ENCODE measurements around the gene CALML6.
"Not testable (repeated sequence)": the region's sequence is repeated elsewhere in the genome, so short reads cannot be mapped to it uniquely, and the experiment has no call there.

Gene CALML6, protein sequence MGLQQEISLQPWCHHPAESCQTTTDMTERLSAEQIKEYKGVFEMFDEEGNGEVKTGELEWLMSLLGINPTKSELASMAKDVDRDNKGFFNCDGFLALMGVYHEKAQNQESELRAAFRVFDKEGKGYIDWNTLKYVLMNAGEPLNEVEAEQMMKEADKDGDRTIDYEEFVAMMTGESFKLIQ

DNA sequence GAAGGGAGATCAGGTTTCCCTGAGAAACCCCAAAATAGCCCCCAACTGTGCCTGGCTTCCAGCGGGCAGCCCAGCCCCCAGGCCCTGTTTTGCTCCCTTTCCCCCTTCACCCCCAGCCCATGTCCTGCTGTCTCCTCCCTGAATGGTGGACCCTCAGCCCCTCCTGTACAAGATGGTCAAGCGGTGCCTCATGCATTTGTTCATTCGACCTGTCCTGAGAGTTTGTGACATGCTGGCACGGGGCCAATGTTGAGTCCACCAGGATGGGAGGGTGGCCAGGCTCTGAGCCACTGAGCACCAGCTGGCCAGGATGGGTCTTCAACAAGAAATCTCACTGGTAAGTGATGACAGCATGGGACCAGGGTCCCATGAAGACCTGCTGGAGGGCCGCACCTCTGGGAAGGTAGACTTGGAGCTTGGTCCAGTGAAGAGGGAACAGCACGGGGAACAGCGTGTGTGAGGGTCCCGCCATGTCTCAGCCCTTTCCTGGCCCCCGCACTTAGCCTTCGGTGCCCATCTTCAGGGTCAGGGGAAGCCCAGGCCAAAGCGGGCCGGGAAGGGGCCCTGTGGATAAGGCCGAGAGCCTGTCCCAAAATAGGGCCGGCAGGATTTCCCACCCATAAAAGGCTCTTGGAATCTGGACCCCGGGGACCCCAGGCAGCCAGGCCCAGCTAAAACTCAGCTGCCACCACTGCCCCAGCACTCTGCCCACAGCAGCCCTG lies at the start of gene CALML6:
TSS of gene CALML6 (plus strand) at position 290 of the 722 bp plus-strand sequence. CDS start at position 311, 21 bp downstream.
- no peak for DNase-seq

DNA sequence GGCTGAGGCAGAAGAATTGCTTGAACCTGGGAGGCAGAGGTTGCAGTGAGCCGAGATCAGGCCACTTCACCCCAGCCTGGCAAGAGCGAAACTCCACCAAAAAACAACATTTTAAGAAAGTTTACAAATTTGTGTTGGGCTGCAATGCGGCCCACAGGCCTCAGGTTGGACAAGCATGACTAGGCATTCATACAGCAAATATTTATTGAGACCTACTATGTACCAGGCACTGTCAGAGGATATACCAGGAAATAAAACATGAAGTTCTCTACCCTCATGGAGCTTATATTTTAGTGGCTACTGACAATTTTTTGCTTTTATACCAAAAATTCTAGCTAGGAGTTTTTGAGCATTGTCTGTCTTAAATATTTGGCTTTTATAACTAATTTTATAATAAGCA lies 47.9 kb upstream of the CALML6 start:
- DNase-seq = no peak

DNA sequence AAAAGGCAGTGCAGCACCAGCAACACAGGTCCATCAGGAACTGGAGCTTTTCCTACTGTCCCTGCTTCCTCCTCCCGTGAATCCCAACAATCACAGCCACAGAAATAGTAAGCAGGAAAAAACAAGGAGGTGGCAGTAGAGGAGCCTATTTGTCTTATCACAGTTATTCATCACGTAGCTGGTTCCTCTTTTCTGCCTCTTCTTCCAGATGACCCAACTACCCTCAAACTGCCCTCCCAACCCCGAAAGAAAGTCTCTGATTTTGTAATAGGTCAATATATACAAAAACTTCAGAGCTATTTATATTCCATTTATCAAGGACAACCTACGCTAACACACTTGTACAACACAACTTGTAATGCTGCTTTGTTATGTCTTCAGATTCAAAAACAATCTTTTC lies 45.6 kb upstream of the CALML6 start:
- no peak for DNase-seq

DNA sequence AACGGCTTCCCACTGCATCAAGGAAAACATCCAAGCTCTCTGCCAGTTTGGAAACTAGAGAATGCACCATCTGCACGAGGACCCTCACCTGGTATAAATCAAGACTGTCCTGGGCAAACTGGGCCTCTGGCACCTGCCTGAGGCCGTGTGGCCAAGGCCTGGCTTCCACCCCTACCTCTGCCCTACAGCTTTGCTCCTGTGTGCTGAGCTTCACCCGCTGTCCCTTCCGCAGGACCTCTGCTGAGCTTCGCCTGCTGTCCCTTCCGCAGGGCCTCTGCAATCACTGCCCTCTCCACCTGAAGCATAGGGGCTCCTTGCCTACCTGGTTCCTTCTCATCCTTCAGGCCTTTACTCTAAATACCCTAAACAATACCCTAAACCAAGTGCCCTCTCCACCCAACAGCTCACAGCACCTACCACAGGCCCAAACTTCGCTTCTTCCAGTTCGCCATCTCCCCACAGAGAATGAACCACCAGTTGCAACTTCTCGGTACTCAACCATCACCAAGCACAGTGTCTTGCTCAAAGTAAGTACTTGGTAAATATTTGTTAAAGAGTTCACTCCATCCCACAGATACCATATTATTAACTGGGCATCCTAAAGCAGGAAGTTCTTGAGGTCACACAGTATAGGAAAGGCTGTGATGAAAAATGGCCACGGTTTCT lies 42.6 kb upstream of the CALML6 start:
- no peak for DNase-seq

DNA sequence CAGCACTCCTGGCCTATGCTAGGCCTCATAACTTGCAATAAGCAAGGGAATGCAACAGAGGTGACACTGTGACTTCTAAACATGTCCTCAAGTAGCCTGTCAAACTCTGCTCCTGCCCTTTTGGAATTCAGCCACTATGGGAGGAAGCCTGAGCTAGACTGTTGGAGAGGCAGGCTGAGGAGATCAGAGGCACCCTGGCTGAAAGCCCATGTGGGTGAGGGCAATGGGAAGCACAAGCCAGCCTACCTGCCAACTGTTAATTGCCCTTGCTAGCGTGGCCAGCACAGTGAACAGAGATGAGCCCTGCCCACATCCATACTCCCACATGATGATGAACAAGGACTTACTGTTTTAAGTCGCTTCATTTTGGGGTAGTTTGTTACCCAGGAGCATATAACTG lies 41.9 kb upstream of the CALML6 start:
- no peak for DNase-seq

DNA sequence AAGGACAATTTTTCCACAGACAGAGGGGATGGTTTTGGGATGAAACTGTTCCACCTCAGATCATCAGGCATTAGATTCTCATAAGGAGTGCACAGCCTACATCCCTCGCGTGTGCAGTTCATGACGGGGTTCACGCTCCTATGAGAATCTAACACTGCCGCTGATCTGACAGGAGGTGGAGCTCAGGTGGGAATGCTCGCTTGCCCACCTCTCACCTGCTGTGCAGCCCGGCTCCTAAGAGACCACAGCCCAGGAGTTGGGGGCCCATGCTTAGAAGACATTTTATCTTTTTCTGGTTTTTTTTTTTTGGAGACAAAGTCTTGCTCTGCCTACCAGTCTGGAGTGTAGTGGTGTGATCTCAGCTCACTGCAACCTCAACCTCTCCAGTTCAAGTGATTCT lies 40.2 kb upstream of the CALML6 start:
- DNase-seq = no peak

DNA sequence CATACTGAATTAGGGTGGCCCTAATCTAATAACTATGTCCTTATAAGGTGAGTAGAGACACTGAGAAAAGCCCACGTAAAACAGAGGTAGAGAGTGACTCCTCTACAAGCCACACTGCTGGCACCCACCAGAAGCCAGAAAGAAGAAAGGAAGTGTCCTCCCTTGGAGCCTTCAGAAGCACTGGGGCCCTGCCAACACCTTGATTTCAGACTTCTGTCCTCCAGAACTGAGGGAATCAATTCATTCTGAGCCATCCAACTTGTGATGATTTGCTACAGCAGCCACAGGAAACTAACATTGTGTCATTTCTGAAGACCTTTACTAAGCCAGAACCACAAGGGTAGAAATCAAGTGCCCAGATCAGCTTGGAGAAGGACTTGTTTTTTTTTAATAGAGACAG lies 39.1 kb upstream of the CALML6 start:
- DNase-seq = peak; percentile 61 to 64

DNA sequence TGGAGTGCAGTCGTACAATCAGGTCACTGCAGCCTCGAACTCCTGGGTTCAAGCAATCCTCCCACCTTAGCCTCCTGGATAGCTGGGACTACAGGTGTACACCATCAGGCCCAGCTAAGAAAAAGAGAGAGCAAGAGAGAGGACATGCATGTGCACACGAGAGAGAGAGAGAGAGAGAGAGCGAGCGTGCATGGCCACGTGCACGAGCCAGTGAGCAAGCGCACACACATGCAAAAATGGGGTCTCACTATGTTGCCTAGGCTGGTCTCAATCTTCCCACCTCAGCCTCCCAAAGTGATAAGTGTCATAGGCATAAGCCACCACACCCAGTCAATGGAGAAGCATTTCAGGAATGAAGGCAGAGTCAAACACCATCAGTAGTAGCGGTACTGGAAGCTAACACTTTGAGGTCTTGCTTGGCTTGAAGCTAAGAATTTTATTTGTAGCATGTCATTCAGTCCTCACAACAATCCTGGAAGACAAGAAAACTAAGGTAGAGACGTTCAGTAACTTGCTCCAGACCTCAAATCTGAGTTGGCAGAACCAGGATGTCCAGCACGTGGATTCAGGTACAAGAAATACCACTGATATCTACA lies 38.6 kb upstream of the CALML6 start:
- DNase-seq = peak in 1 of 2 experiments; percentile 35

DNA sequence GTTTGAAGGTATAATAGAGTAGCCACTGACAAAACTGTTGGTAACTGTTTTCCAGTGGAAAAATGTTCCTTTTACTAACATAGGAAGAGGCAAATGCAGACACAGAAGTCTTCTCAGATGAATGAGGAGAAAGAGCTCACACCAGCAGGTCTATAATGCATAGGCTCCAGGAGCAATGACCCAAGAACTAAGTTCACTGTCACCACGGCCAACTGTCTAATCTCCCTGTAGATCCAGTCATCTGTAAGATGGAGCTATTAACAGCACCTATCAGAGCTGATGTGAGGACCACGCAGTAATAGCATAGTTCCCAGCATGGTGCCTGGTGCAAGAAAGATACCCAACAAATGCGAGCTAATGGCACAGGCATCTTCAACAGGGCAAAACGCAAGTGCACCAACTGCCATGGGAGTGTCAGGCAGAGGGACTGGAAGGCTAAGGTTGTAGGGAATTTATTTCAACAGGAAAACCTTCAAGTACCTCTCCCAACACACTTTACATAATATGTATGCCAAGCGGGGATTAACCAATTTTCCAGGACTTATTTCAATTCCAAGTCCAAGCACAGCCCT lies 37.1 kb upstream of the CALML6 start:
- no peak for DNase-seq

DNA sequence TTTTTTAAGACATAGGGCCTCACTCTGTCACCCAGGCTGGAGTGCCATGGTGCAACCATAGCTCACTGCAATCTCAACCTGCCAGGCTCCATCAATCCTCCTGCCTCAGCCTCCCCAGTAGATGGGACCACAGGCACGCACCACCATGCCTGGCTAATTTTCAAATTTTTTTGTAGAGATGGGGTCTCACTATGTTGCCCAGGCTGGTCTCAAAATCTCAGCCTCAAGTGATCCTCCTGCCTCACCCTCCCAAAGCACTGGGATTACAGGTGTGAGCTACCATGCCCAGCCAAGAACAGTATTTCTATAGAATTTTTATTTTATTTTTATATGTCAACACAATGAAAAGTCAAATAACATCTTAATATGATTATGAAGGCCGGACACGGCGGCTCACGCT lies 35.1 kb upstream of the CALML6 start:
- no peak for DNase-seq

DNA sequence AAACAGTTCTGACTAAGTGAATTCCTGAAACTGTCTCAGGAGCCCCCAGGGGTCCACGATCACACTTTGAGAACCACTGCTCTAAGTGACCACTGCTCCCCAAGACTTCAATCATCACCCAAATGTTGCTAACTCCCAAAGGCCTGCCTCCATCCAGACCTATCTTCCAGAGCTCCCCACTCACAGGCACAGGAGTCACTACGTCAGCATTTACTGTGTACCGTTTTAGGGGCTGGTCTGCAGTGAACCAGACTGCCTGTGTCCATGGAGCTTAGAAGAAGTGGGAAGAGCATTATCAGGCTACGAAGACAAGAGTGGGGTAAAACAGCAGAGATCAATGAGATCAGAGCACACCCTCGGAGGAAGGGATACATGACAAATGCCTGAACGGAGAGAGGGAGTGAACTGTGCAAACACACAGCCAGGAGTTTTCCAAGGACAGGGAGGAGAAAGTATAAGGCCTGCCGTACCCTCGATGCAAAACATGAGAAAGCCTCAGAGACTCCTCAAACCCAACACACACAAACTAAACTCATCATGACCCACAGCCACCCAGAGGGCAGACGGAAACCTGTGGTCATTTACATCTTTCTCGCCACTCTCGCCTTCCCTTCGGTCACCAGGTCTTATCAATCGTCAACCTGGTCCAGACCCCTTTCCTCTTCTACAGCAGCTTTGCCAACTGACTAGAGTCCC lies 34.3 kb upstream of the CALML6 start:
- no peak for DNase-seq

DNA sequence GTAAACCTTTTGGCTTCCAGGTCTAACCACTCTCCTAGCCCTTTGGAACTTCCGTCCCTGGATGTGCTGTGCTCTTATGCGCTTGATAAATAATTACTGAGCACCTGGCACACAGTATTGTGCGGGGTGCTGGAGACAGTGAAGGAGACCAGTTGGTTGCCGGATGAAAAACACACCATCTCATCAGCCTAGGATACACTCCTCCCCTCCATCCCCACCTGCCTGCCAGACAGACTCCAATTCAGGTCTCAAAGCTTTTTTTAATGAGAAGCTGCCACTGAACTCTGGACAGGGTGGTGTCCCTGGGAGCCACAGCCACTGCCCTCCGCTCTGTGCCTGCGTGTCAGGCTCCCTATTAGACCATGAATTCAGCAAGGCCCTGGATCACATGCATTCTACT lies 33.3 kb upstream of the CALML6 start:
- no peak for DNase-seq

DNA sequence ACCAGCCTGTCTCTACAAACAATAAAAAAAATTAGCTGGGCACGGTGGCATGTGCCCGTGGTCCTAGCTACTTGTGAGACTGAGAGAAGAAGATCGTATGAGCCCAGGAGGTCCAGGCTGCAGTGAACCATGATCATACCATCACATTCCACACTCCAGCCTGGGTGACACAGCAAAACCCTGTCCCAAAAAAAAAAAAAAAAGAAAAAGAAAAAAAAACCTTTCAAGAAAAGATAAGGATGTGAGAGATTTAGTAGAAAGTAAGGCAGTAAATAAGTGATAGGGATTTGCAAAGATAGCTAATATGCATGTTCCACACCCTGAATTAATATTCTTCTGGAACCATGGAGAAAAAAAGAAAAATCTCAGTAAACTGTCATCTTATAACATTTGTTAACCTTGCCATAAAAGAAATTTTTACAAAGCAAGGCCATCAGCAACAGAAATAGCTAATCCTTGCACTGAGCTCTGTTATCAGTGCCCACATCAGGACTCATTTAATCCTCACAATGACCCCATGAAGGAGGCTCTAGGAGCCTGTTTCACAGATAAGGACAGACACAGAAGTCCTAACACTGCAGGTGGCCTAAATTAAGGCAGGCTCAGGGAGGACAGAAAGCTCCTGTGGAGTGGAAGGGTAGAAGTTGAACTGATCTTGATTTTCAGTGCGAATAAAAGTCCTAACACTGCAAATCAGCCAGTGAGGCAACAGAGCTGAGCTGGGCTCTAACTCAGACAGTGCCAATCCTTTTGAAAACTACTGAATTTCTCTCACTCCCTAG lies 31.8 kb upstream of the CALML6 start:
- no peak for DNase-seq

DNA sequence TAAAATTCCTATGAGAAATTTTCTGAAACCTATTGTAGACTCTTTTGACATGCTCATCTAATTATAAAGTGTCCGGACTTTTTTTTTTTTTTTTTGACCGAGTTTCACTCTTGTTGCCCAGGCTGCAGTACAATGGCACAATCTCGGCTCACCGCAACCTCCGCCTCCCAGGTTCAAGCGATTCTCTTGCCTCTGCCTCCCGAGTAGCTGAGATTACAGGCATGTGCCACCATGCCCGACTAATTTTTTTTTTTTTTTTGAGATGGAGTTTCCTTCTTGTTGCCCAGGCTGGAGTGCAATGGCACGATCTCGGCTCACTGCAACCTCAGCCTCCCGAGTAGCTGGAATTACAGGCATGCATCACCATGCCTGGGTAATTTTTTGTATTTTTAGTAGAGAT lies 31.2 kb upstream of the CALML6 start:
- not testable (repeated sequence) for DNase-seq

DNA sequence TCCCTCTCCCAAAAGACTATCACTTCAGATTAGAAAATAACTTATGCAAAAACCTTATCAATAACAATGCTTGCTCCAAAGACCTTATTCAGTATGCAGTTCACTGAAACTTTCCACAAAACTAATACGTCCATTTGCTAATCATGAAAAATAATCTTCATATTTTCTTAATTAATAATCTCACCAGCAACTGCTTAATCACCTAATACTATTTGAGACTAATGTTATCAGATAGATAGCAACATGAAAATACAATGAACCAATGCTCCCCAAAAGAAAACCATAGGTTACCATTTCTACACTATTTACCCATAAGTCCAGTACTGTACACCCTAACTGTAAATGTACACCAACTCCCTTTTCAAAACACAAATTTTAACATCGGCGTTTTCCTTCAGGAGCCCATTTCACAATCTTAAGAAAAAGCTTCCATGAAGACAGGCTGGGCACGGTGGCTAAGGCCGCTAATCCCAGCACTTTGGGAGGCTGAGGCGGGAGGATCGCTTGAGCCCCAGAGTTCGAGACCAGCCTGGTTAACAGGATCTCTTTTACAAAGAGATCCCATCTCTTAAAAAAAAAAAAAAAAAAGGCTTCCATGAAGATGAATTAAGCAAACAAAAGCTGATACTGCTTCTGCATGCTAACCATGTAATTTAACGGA lies 25.8 kb upstream of the CALML6 start:
- no peak for DNase-seq

DNA sequence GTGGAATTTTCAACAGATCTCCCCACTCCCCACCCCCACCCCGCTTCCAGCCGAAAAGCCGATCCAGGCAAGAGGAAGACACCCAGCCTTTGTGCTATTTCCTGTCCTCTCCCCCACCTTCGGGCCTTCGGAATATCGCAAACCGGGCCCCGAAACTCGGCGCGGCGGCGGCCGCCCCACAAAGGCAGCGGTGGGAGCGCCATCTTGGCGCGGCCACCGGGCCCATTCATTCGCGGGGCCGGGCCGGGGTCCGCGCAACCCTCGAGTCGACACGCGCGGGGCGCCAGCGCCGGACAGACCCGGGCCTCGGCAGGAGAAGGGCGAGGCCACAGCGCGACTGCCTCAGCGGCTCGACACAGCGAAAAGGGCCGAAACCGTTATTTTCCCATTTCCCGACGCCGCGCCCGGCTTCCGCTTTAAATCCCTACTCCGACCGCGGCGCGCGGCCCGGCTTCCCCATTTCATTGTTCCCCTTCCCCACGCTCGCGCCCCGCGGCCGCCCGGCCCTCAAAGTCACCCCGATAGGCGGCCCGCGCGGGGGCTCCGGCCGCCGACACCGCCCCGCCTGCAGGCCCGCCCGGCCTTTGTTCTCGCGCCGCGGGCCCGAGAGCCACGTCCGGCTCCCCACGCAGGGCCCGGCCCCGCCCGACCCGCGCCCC lies 25.1 kb upstream of the CALML6 start:
- DNase-seq = peak; percentile 60 to 67

DNA sequence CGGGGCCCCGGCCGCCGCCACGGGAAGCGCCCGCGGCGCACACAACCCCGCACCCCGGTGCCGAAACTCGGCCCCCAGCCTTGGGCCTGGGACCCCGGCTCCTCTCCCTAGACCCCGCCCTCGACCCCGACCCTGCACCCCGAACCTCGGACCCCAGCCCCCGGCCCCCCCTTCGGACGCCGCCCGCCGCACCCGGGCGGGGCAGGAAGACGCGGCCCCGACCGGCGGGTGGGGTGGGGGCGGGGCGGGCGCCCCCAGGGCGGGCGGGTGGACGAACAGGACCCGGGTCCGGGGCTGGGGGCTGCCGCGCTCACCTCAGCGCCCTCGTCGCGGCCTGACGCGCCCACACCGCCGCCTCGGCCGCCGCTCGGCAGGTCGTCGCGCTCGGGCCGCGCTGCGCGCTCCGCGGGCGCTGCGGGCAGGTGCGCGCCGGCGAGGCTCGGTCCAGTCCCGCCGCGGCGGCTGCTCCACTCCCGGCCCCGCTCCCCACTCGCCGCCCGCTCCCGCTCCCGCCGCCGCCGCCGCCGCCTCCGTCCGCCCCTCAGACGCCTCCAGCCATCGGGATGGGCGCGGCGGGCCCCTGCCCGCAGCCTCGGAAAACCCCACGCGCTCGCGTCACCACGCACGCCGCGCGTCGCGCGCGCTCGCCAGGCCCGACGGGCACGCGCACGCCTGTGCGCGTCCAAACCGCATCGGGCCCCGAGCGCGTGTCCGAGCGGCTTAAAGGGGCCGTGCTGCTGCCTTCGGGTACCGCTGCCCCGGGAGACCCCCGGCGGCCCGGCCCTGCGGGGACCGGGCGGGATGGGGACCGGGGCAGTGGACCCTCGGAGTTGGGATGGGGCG lies 24.3 kb upstream of the CALML6 start, which contains the start of gene GNB1:
TSS of gene GNB1 (minus strand) at position 582 of the 843 bp plus-strand sequence. CDS start 65,634 bp downstream, outside the sequence.
- DNase-seq = peak; percentile 92 to 95

DNA sequence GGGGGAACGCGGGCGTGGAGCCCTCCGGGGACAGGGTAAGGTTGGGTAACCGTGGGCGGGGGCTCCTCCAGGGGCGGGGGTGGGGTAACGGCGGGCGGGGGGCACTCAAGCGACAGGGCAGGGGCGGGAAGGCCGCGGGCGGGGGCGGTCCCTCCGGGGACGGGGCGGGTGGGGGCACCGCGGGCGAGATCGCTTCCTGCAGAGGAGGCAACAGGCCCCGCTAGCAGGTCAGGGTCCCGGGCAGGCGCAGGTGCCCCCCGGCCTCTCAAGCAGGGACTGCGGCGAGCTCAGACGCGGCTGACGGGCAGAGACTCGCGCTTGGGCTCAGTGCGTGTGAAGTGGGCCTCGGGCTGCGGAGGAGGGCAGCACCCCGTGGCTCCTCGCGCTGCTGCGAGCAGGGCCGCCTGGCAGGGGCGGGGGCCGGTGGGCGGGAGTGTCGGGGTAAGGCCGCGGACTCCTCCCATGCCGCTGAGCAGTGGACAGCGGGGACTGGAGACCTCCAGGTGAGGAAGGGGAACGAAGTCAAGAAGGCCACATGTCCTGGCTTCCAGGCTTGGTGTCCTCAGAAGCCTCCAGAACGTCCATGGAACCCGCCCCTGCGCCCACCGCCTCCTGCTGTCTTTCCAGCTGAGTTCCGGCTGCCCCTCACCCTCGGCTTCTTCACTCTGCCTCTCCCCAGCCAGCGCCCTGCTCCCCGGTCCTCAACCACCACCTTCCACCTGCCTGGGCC lies 23.5 kb upstream of the CALML6 start:
- no peak for DNase-seq
